Activated CD4-positive, alpha-beta T cell treated with anti-CD3 and anti-CD28 coated beads, Interleukin-2, amount 50 U/mL, for 24 hours (primary cell): ENCODE measurements around the gene EMP3.
"Not testable (repeated sequence)": the region's sequence is repeated elsewhere in the genome, so short reads cannot be mapped to it uniquely, and the experiment has no call there.

Experiments used
- DNase-seq, 2 donors: peaks; one replicate each; pipeline ENCODE4 v3.0.0-alpha.2; 2020; ENCODE audit warnings: low read depth in 1 of 2, low spot score in 1 of 2

The EMP3 gene

GRCh38 chr19:48344892-48345291 lies 19.5 kb downstream of the EMP3 start:
- no peak for DNase-seq

- DNase-seq: no peak
Measured at GRCh38 chr19:48346191-48346590, 20.8 kb downstream of the EMP3 start.

GRCh38 chr19:48348045-48348444 lies 22.7 kb downstream of the EMP3 start:
- DNase-seq: no peak

GRCh38 chr19:48348737-48349136 lies 23.4 kb downstream of the EMP3 start:
- DNase-seq: no peak

- DNase-seq: no peak
Measured at GRCh38 chr19:48350856-48351255, 25.5 kb downstream of the EMP3 start.

GRCh38 chr19:48351341-48351752 lies 26.0 kb downstream of the EMP3 start:
- DNase-seq: peak; percentile 75 to 81

GRCh38 chr19:48353677-48354076 lies 28.3 kb downstream of the EMP3 start:
- no peak for DNase-seq

GRCh38 chr19:48354332-48354992 lies 29.1 kb downstream of the EMP3 start:
- DNase-seq: no peak

GRCh38 chr19:48355365-48355954 lies 30.1 kb downstream of the EMP3 start:
- no peak for DNase-seq

GRCh38 chr19:48359123-48359522 lies 33.8 kb downstream of the EMP3 start:
- no peak for DNase-seq

- no peak for DNase-seq
Measured at GRCh38 chr19:48361912-48362311, 36.6 kb downstream of the EMP3 start.

- peak; percentile 61 to 85 for DNase-seq
Measured at GRCh38 chr19:48362716-48363499, 37.6 kb downstream of the EMP3 start.

GRCh38 chr19:48363500-48363809 lies 38.1 kb downstream of the EMP3 start:
- DNase-seq: no peak

- peak; percentile 92 to 98 for DNase-seq
Measured at GRCh38 chr19:48363810-48364597, 38.7 kb downstream of the EMP3 start, which contains the start of the genes SYNGR4 and TMEM143. SYNGR4 (plus strand) TSS chr19:48364367; CDS start chr19:48365843, 1,476 bp downstream. TMEM143 (minus strand) TSS chr19:48363940; CDS start chr19:48363920, 20 bp downstream.

GRCh38 chr19:48364598-48365348 lies 39.4 kb downstream of the EMP3 start:
- no peak for DNase-seq

GRCh38 chr19:48365602-48366001 lies 40.2 kb downstream of the EMP3 start:
- DNase-seq: no peak

- no peak for DNase-seq
Measured at GRCh38 chr19:48367855-48368254, 42.5 kb downstream of the EMP3 start.

GRCh38 chr19:48368936-48369335 lies 43.6 kb downstream of the EMP3 start:
- DNase-seq: no peak

GRCh38 chr19:48370955-48371354 lies 45.6 kb downstream of the EMP3 start:
- DNase-seq: no peak

- DNase-seq: no peak
Measured at GRCh38 chr19:48371367-48371766, 46.0 kb downstream of the EMP3 start.

- not testable (repeated sequence) for DNase-seq
Measured at GRCh38 chr19:48371771-48372170, 46.4 kb downstream of the EMP3 start.
